ENCODE measurements around the gene ZNF232.

DNA sequence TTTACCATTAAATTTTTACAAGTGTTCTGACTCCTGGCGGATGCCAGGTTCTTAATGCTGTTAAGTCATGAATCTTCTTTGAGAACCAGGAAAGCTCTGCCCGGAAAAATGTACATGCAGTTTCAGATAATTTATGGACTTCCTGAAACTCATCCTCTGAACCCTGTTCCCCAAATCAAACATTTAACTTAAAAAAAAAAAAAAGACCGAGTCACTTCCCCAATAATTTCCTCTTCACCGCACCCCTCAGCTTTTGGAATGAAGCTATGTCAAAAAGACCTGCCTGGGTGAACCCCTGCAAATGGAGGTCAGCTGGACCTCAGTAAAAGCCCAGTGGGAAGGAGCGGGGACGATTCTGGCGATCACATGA, 15.0 kb downstream of the ZNF232 start:
- TF ChIP-seq POLR2A (IDR thresholded peaks at IDR 0.05) (no peak), POLR2AphosphoS5 (IDR thresholded peaks at IDR 0.05) (no peak)
- TF ChIP-seq, protein P1, sequence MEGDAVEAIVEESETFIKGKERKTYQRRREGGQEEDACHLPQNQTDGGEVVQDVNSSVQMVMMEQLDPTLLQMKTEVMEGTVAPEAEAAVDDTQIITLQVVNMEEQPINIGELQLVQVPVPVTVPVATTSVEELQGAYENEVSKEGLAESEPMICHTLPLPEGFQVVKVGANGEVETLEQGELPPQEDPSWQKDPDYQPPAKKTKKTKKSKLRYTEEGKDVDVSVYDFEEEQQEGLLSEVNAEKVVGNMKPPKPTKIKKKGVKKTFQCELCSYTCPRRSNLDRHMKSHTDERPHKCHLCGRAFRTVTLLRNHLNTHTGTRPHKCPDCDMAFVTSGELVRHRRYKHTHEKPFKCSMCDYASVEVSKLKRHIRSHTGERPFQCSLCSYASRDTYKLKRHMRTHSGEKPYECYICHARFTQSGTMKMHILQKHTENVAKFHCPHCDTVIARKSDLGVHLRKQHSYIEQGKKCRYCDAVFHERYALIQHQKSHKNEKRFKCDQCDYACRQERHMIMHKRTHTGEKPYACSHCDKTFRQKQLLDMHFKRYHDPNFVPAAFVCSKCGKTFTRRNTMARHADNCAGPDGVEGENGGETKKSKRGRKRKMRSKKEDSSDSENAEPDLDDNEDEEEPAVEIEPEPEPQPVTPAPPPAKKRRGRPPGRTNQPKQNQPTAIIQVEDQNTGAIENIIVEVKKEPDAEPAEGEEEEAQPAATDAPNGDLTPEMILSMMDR (IDR thresholded peaks at IDR 0.05): no peak

All from breast epithelium (tissue), 3 donors.